ENCODE results near the gene SCN2A.

SCN2A gene

GRCh38 chr2:165435611-165436010, 196.4 kb downstream of the SCN2A start:
- no peak overlapping the region for H3K9ac ChIP-seq (ENCODE audit: low read length in 2 of 2)
- H3K36me3 ChIP-seq (ENCODE audit: control insufficient read depth in 2 of 2, insufficient read depth in 2 of 2, low read length in 2 of 2), result no peaks in the 10 kb centered on the region
- H3K4me3 ChIP-seq (ENCODE audit: low read length in 2 of 2), result no peak overlapping the region
- H3K4me1 ChIP-seq (ENCODE audit: control insufficient read depth, insufficient read depth, low read length), result no peaks in the 10 kb centered on the region
- H3K9me3 ChIP-seq (ENCODE audit: control insufficient read depth in 2 of 2, low read length in 2 of 2), result no peaks in the 10 kb centered on the region
- H3K27me3 ChIP-seq (ENCODE audit: control insufficient read depth in 1 of 2, insufficient read depth in 2 of 2, low read length in 2 of 2), result no peaks in the 10 kb centered on the region
- H3K27ac ChIP-seq (ENCODE audit: low read length), result no peak overlapping the region

GRCh38 chr2:165436559-165436958, 197.3 kb downstream of the SCN2A start:
- H3K4me3 ChIP-seq (ENCODE audit: low read length in 2 of 2), result no peak overlapping the region
- H3K36me3 ChIP-seq (ENCODE audit: control insufficient read depth in 2 of 2, insufficient read depth in 2 of 2, low read length in 2 of 2), result no peaks in the 10 kb centered on the region
- H3K4me1 ChIP-seq (ENCODE audit: control insufficient read depth, insufficient read depth, low read length), result no peaks in the 10 kb centered on the region
- H3K9ac ChIP-seq (ENCODE audit: low read length in 2 of 2), result no peak overlapping the region
- no peak overlapping the region for H3K27ac ChIP-seq (ENCODE audit: low read length)
- no peaks in the 10 kb centered on the region for H3K9me3 ChIP-seq (ENCODE audit: control insufficient read depth in 2 of 2, low read length in 2 of 2)
- no peaks in the 10 kb centered on the region for H3K27me3 ChIP-seq (ENCODE audit: control insufficient read depth in 1 of 2, insufficient read depth in 2 of 2, low read length in 2 of 2)

GRCh38 chr2:165440367-165440766, 201.2 kb downstream of the SCN2A start:
- Histone ChIP-seq H3K27ac (ENCODE audit: low read length) (no peak overlapping the region), H3K9ac (ENCODE audit: low read length in 2 of 2) (no peak overlapping the region), H3K27me3 (ENCODE audit: control insufficient read depth in 1 of 2, insufficient read depth in 2 of 2, low read length in 2 of 2) (no peaks in the 10 kb centered on the region), H3K4me1 (ENCODE audit: control insufficient read depth, insufficient read depth, low read length) (no peaks in the 10 kb centered on the region), H3K4me3 (ENCODE audit: low read length in 2 of 2) (no peak overlapping the region), H3K36me3 (ENCODE audit: control insufficient read depth in 2 of 2, insufficient read depth in 2 of 2, low read length in 2 of 2) (no peaks in the 10 kb centered on the region), H3K9me3 (ENCODE audit: control insufficient read depth in 2 of 2, low read length in 2 of 2) (no peaks in the 10 kb centered on the region)
